ENCODE results near the gene TTC23. TPM values are rescaled to one million over a fixed set of nuclear protein-coding genes. Genes with fewer than 3 reads are reported as not detected.

Gene TTC23
- total RNA-seq, 1 donor from 2014 or later: 32.3 TPM

GRCh38 chr15:99163271-99164062, 85.9 kb downstream of the TTC23 start:
- Mint-ChIP-seq H3K36me3 (peaks cover 58% of the 10 kb centered on the region), H3K9me3 (no peaks in the 10 kb centered on the region), H3K27ac (no peak overlapping the region), H3K27me3 (ENCODE audit: low read depth) (no peaks in the 10 kb centered on the region), H3K4me1 (no peaks in the 10 kb centered on the region), H3K4me3 (no peak overlapping the region)
- TF ChIP-seq CTCF (IDR thresholded peaks at IDR 0.05; ENCODE audit: unreplicated experiment): no peak
- DNase-seq (ENCODE audit: low spot score in 2 of 2, unreplicated experiment in 2 of 2): no peak

- Mint-ChIP-seq H3K9me3 (no peaks in the 10 kb centered on the region), H3K4me3 (no peak overlapping the region), H3K36me3 (peaks cover 51% of the 10 kb centered on the region), H3K27ac (no peak overlapping the region), H3K27me3 (ENCODE audit: low read depth) (no peaks in the 10 kb centered on the region), H3K4me1 (peaks cover 1% of the 10 kb centered on the region)
- TF ChIP-seq CTCF (IDR thresholded peaks at IDR 0.05; ENCODE audit: unreplicated experiment): no peak
- no peak for DNase-seq (ENCODE audit: low spot score in 2 of 2, unreplicated experiment in 2 of 2)
Observed at GRCh38 chr15:99158626-99159412, 90.6 kb downstream of the TTC23 start.

GRCh38 chr15:99157456-99157855, 91.9 kb downstream of the TTC23 start:
- Mint-ChIP-seq H3K36me3 (peaks cover 40% of the 10 kb centered on the region), H3K4me1 (peaks cover 2% of the 10 kb centered on the region), H3K27ac (no peak overlapping the region), H3K4me3 (no peak overlapping the region), H3K9me3 (no peaks in the 10 kb centered on the region), H3K27me3 (ENCODE audit: low read depth) (no peaks in the 10 kb centered on the region)
- TF ChIP-seq CTCF (IDR thresholded peaks at IDR 0.05; ENCODE audit: unreplicated experiment): no peak
- no peak for DNase-seq (ENCODE audit: low spot score in 2 of 2, unreplicated experiment in 2 of 2)

- peaks cover 45% of the 10 kb centered on the region for H3K36me3 Mint-ChIP-seq
- H3K4me3 Mint-ChIP-seq: no peak overlapping the region
- H3K27ac Mint-ChIP-seq: no peak overlapping the region
- H3K4me1 Mint-ChIP-seq: peaks cover 2% of the 10 kb centered on the region
- TF ChIP-seq CTCF (IDR thresholded peaks at IDR 0.05; ENCODE audit: unreplicated experiment): no peak
- no peaks in the 10 kb centered on the region for H3K27me3 Mint-ChIP-seq (ENCODE audit: low read depth)
- no peak for DNase-seq (ENCODE audit: low spot score in 2 of 2, unreplicated experiment in 2 of 2)
- H3K9me3 Mint-ChIP-seq: no peaks in the 10 kb centered on the region
Observed at GRCh38 chr15:99155961-99156443, 93.4 kb downstream of the TTC23 start.

- no peak overlapping the region for H3K27ac Mint-ChIP-seq
- H3K9me3 Mint-ChIP-seq: no peaks in the 10 kb centered on the region
- no peak for DNase-seq (ENCODE audit: low spot score in 2 of 2, unreplicated experiment in 2 of 2)
- H3K27me3 Mint-ChIP-seq (ENCODE audit: low read depth): no peaks in the 10 kb centered on the region
- no peak for TF ChIP-seq CTCF (IDR thresholded peaks at IDR 0.05; ENCODE audit: unreplicated experiment)
- peaks cover 2% of the 10 kb centered on the region for H3K4me1 Mint-ChIP-seq
- no peak overlapping the region for H3K4me3 Mint-ChIP-seq
- peaks cover 44% of the 10 kb centered on the region for H3K36me3 Mint-ChIP-seq
Observed at GRCh38 chr15:99154271-99154670, 95.1 kb downstream of the TTC23 start.

All from mesothelial cell of epicardium (in vitro differentiated cells).